ENCODE measurements around the gene H3-3A. TPM values are rescaled to one million over a fixed set of nuclear protein-coding genes. Genes with fewer than 3 reads are reported as not detected.

Gene H3-3A
- total and polyA plus RNA-seq, 2 of the 8 experiments (the other 6 are each of a cell fraction or from before 2014, with no cell fraction given): 1,157 to 1,223 TPM

GRCh38 chr1:226111883-226112261 lies 49.4 kb downstream of the H3-3A start:
- CTCF ChIA-PET (ENCODE audit: partially characterized antibody): interaction anchor here (0.6 to 5.7 kb wide), 6 partner anchors 7 to 93 kb away, joined by 3 to 35 read pairs (median 12); no protein-coding TSS in a partner anchor
- 16% methylated on average over 7 of the region's 7 CpGs; no CpG with 5 or more reads in 1 of the 2 experiments for WGBS, 2 experiments (ENCODE audit: extremely low coverage in 1 of 2, insufficient coverage in 1 of 2, insufficient read length in 1 of 2, insufficient replicate concordance in 2 of 2, low coverage in 1 of 2, low lambda C conversion rate in 2 of 2, missing lambda C conversion rate in 1 of 2)
- H2BK20ac ChIP-seq (ENCODE audit: low read length): peak overlapping the region; percentile 87; the same call in 1 of the 2 replicates
- H4K91ac ChIP-seq (replicated peaks; ENCODE audit: insufficient read length, low read length): no peak overlapping the region
- no peak for DNase-seq (ENCODE audit: low read depth in 1 of 2, low spot score in 2 of 2)
- H2BK5ac ChIP-seq (ENCODE audit: low read depth, low read length): peak overlapping the region; percentile 85; the same call in 1 of the 2 replicates
- H3K9ac ChIP-seq (replicated peaks in 1 of 4; ENCODE audit: extremely low read depth in 1 of 4, low read depth in 3 of 4, low read length in 3 of 4): no peak overlapping the region; a peak in 1 of 7 replicates
- H4K20me1 ChIP-seq (replicated peaks in 1 of 2; ENCODE audit: control insufficient read depth in 1 of 2, insufficient read depth in 2 of 2, low read length in 2 of 2): no peaks in the 10 kb centered on the region
- H3K4me2 ChIP-seq (ENCODE audit: insufficient read depth in 1 of 2, low read depth in 2 of 2, low read length in 2 of 2): peak overlapping the region; percentile 79 to 84
- FAIRE-seq: no peak
- no peaks in the 10 kb centered on the region for H3K79me2 ChIP-seq (ENCODE audit: control insufficient read depth in 1 of 2, insufficient read depth in 2 of 2, low read length in 2 of 2)
- POLR2A ChIA-PET (ENCODE audit: partially characterized antibody): interaction anchor here (0.7 to 5.7 kb wide), 13 partner anchors 9 to 231 kb away, joined by 3 to 48 read pairs (median 5); partner anchors contain the start of gene H3-3A
- peak overlapping the region; percentile 95 for H3K18ac ChIP-seq (ENCODE audit: extremely low read depth, low read length)
- H3K56ac ChIP-seq (replicated peaks; ENCODE audit: insufficient read length, low read depth, low read length): no peak overlapping the region
- peak overlapping the region; percentile 32; the same call in 1 of the 2 replicates for H2AK5ac ChIP-seq (ENCODE audit: low read depth, low read length)
- TF ChIP-seq TEAD4 (IDR thresholded peaks at IDR 0.05; ENCODE audit: low read depth, low read length): no peak
- no peak for TF ChIP-seq BRCA1 (IDR thresholded peaks at IDR 0.05; ENCODE audit: low read depth, low read length)
- TF ChIP-seq CTCF (IDR thresholded peaks at IDR 0.05; ENCODE audit: control extremely low read depth in 1 of 3, insufficient read depth in 1 of 3, low read depth in 1 of 3, low read length in 3 of 3): no peak
- no peak for TF ChIP-seq CHD2 (IDR thresholded peaks at IDR 0.05; ENCODE audit: low read length)
- no peak for TF ChIP-seq SP1 (IDR thresholded peaks at IDR 0.05; ENCODE audit: low read depth, low read length)
- H3K4ac ChIP-seq (replicated peaks; ENCODE audit: insufficient read length, low read depth, low read length): no peak overlapping the region
- H3K23me2 ChIP-seq (ENCODE audit: low read depth, low read length): peaks cover 14% of the 10 kb centered on the region; the same call in 1 of the 2 replicates
- no peaks in the 10 kb centered on the region; the same call in 1 of the 2 replicates for H3K79me1 ChIP-seq (ENCODE audit: low read depth, low read length)
- H3K4me3 ChIP-seq (ENCODE audit: extremely low read depth in 1 of 4, insufficient read depth in 2 of 4, low read depth in 3 of 4, low read length in 4 of 4): peak overlapping the region; percentile 53 to 83 (median 58); a peak in 6 of 8 replicates
- no peak overlapping the region; the same call in 1 of the 2 replicates for H2BK15ac ChIP-seq (ENCODE audit: low read length)
- peaks cover 15 to 35% (median 29%) of the 10 kb centered on the region in 4 experiments for H3K4me1 ChIP-seq (replicated peaks in 1 of 4; ENCODE audit: control insufficient read depth in 3 of 4, insufficient read depth in 4 of 4, low read length in 3 of 4)
- no peak overlapping the region for H4K8ac ChIP-seq (ENCODE audit: extremely low read depth, insufficient read depth, low read length)
- no peak overlapping the region for H2BK120ac ChIP-seq (replicated peaks; ENCODE audit: low read depth, low read length)
- H4K5ac ChIP-seq (ENCODE audit: insufficient read length, low read depth, low read length): peak overlapping the region; percentile 49
- no peaks in the 10 kb centered on the region for H3K36me3 ChIP-seq (ENCODE audit: control insufficient read depth in 2 of 4, insufficient read depth in 4 of 4, low read length in 3 of 4)
- H3K27me3 ChIP-seq (replicated peaks in 1 of 4; ENCODE audit: control insufficient read depth in 3 of 4, extremely low read depth in 1 of 4, insufficient read depth in 3 of 4, low read length in 3 of 4): peaks cover 0 to 6% (median 3%) of the 10 kb centered on the region in 4 experiments; a peak in 5 of 7 replicates
- no peak overlapping the region for H3K23ac ChIP-seq (ENCODE audit: insufficient read length)
- H3K14ac ChIP-seq (ENCODE audit: insufficient read length): no peak overlapping the region
- peak overlapping the region; percentile 93; the same call in 1 of the 2 replicates for H2BK12ac ChIP-seq (ENCODE audit: low read depth, low read length)
- no peak overlapping the region for H2AFZ ChIP-seq (ENCODE audit: low read length)
- H3K9me3 ChIP-seq (ENCODE audit: insufficient read depth in 2 of 2, low read depth in 1 of 2, low read length in 1 of 2): peaks cover 0 to 5% of the 10 kb centered on the region in 2 experiments; a peak in 1 of 4 replicates
- H3K27ac ChIP-seq (ENCODE audit: low read depth, low read length): no peak overlapping the region

All from H1 (cell line).